ENCODE measurements around the gene KY. TPM values are rescaled to one million over a fixed set of nuclear protein-coding genes. Genes with fewer than 3 reads are reported as not detected.

Gene KY
- total and polyA plus RNA-seq, 2 of the 13 experiments (the other 11 are each of a cell fraction or from before 2014, with no cell fraction given) = not detected

DNA sequence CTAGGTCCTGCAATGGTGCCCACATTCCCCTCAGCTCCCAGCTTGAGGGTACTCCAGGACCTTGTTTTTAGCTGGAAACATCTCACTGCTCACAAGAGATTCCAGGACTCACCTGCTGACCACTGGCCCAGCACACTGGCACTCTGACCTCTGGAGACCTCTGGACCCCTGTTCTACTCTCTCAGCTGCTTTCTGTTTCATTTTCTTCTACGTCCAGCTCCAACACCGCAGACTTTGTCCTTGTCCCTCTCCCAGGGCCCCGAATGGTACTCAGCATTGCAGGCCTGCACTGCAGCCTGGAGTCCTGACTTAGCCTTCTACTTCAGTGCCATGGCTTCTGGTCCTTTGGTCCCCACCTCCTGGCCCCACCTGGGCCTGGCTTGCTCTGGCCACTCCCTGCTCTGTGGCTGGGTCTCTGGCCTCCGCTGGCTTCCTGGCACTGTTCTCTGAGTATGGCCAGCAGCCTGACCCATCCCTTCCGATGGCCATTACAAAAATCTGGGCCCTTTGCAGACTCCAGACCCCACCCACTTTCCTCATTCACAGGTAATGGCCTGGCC lies 27.9 kb downstream of the KY start:
- Histone ChIP-seq H3K9me3 (ENCODE audit: low read length) (no peaks in the 10 kb centered on the region), H3K36me3 (replicated peaks in 1 of 2; ENCODE audit: control insufficient read depth in 1 of 2, insufficient read depth in 2 of 2, low read length in 2 of 2) (no peaks in the 10 kb centered on the region), H2AFZ (ENCODE audit: low read length) (no peak overlapping the region), H3K4me1 (ENCODE audit: insufficient read depth, low read length) (0 out of 2 replicates have a peak, but pooled peaks cover 8% of the 10 kb centered on the region), H3K4me3 (replicated peaks in 1 of 3; ENCODE audit: insufficient read depth in 1 of 3, low read depth in 2 of 3, low read length in 3 of 3) (peak overlapping the region in 2 of 3 experiments; percentile 0 to 14; a peak in 1 of 6 replicates), H3K4me2 (ENCODE audit: low read depth, low read length) (peak overlapping the region; percentile 29; the same call in 1 of the 2 replicates), H3K9ac (ENCODE audit: insufficient read depth, low read depth, low read length) (no peak overlapping the region), H3K27ac (ENCODE audit: extremely low read length, insufficient read depth, low read length) (no peak overlapping the region), H3K79me2 (ENCODE audit: insufficient read depth, low read length) (no peaks in the 10 kb centered on the region), H4K20me1 (ENCODE audit: insufficient read depth, low read length) (no peaks in the 10 kb centered on the region), H3K27me3 (ENCODE audit: control insufficient read depth in 1 of 2, insufficient read depth in 2 of 2, low read length in 2 of 2) (peaks cover 0 to 3% of the 10 kb centered on the region in 2 experiments; a peak in 1 of 5 replicates)
- in situ Hi-C loops (cut with HindIII; ENCODE audit: extremely low pct_ligation_motif_present, low pct_unique_long_range_greater_than_20kb) (loop anchor here (25.0 kb wide), 2 partner anchors 889 to 1264 kb away; no protein-coding TSS in a partner anchor), intact Hi-C loops (cut with micrococcal nuclease; ENCODE audit: unreplicated experiment) (no loop called here)
- DNase-seq (ENCODE audit: low spot score) (no peak), FAIRE-seq (no peak), ATAC-seq (peak; percentile 71)
- BruUV-seq (replicated peaks) = no TSS peak
- TF ChIP-seq ZNF629 (CRISPR knock-in tag; conservative IDR thresholded peaks at IDR 0.05) (no peak), MED8 (CRISPR knock-in tag; IDR thresholded peaks at IDR 0.05; ENCODE audit: insufficient replicate concordance) (no peak), SMYD3 (CRISPR knock-in tag; IDR thresholded peaks at IDR 0.05) (no peak), HNF4A (CRISPR knock-in tag; IDR thresholded peaks at IDR 0.05) (peak; percentile 25; the same call in 1 of the 2 replicates), RNF2 (conservative IDR thresholded peaks at IDR 0.05; ENCODE audit: low read depth) (no peak), TOE1 (CRISPR knock-in tag; IDR thresholded peaks at IDR 0.05) (no peak), MAFG (CRISPR knock-in tag; IDR thresholded peaks at IDR 0.05) (no peak), ZNF160 (CRISPR knock-in tag; IDR thresholded peaks at IDR 0.05) (0 out of 2 replicates have a peak, but pooled peaks have one; percentile 66), PAF1 (CRISPR knock-in tag; IDR thresholded peaks at IDR 0.05) (no peak), GPN1 (CRISPR knock-in tag; IDR thresholded peaks at IDR 0.05; ENCODE audit: borderline replicate concordance) (no peak), ZNF547 (CRISPR knock-in tag; IDR thresholded peaks at IDR 0.05) (no peak)
- TF ChIP-seq, protein P1, sequence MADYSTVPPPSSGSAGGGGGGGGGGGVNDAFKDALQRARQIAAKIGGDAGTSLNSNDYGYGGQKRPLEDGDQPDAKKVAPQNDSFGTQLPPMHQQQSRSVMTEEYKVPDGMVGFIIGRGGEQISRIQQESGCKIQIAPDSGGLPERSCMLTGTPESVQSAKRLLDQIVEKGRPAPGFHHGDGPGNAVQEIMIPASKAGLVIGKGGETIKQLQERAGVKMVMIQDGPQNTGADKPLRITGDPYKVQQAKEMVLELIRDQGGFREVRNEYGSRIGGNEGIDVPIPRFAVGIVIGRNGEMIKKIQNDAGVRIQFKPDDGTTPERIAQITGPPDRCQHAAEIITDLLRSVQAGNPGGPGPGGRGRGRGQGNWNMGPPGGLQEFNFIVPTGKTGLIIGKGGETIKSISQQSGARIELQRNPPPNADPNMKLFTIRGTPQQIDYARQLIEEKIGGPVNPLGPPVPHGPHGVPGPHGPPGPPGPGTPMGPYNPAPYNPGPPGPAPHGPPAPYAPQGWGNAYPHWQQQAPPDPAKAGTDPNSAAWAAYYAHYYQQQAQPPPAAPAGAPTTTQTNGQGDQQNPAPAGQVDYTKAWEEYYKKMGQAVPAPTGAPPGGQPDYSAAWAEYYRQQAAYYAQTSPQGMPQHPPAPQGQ (CRISPR knock-in tag; IDR thresholded peaks at IDR 0.05; ENCODE audit: borderline replicate concordance) = no peak
- TF ChIP-seq, protein P2, sequence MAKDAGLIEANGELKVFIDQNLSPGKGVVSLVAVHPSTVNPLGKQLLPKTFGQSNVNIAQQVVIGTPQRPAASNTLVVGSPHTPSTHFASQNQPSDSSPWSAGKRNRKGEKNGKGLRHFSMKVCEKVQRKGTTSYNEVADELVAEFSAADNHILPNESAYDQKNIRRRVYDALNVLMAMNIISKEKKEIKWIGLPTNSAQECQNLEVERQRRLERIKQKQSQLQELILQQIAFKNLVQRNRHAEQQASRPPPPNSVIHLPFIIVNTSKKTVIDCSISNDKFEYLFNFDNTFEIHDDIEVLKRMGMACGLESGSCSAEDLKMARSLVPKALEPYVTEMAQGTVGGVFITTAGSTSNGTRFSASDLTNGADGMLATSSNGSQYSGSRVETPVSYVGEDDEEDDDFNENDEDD (CRISPR knock-in tag; IDR thresholded peaks at IDR 0.05; ENCODE audit: borderline replicate concordance) = no peak
- ChIA-PET POLR2A (no interaction called here), CTCF (ENCODE audit: low intra/inter-chr PET ratio, low total read pairs) (no interaction called here)
- 15% methylated on average over 5 of the region's 5 CpGs for WGBS (ENCODE audit: low lambda C conversion rate)
